GM19025 (cell line): ENCODE data around the gene RCSD1.

Experiments
- ATAC-seq: cut with Tn5 transposase; IDR thresholded peaks from one replicate; pipeline ENCODE4 v1.9.1; 2021; ENCODE audit warnings: mild to moderate bottlenecking, low read depth, moderate library complexity; ENCODE audit not compliant: unreplicated experiment

RCSD1 gene

GRCh38 chr1:167663002-167663772 is 33.2 kb downstream of the RCSD1 start:
- ATAC-seq = peak; percentile 69

GRCh38 chr1:167665469-167665868 is 35.4 kb downstream of the RCSD1 start:
- no peak for ATAC-seq

- ATAC-seq = no peak
These were observed 36.4 kb downstream of the RCSD1 start for GRCh38 chr1:167666416-167666815.

- no peak for ATAC-seq
These were observed 37.5 kb downstream of the RCSD1 start for GRCh38 chr1:167667536-167667935.

- peak; percentile 56 for ATAC-seq
These were observed 38.1 kb downstream of the RCSD1 start for GRCh38 chr1:167668108-167668507.

GRCh38 chr1:167669209-167670124 is 39.4 kb downstream of the RCSD1 start:
- ATAC-seq = peak; percentile 59

GRCh38 chr1:167670563-167670962 is 40.5 kb downstream of the RCSD1 start:
- no peak for ATAC-seq

- ATAC-seq = no peak
These were observed 41.9 kb downstream of the RCSD1 start for GRCh38 chr1:167671727-167672511.

GRCh38 chr1:167672831-167673230 is 42.8 kb downstream of the RCSD1 start:
- no peak for ATAC-seq

- no peak for ATAC-seq
These were observed 43.2 kb downstream of the RCSD1 start for GRCh38 chr1:167673265-167673664.

GRCh38 chr1:167674156-167674555 is 44.1 kb downstream of the RCSD1 start:
- ATAC-seq = no peak

- no peak for ATAC-seq
These were observed 45.4 kb downstream of the RCSD1 start for GRCh38 chr1:167675440-167675839.

GRCh38 chr1:167676205-167676915 is 46.3 kb downstream of the RCSD1 start:
- ATAC-seq = peak; percentile 53

- ATAC-seq = no peak
These were observed 47.1 kb downstream of the RCSD1 start for GRCh38 chr1:167676916-167677848.

GRCh38 chr1:167678422-167678821 is 48.4 kb downstream of the RCSD1 start:
- ATAC-seq = no peak

GRCh38 chr1:167678838-167679237 is 48.8 kb downstream of the RCSD1 start:
- no peak for ATAC-seq

- no peak for ATAC-seq
These were observed 49.7 kb downstream of the RCSD1 start for GRCh38 chr1:167679714-167680113.

- ATAC-seq = no peak
These were observed 51.0 kb downstream of the RCSD1 start for GRCh38 chr1:167681024-167681423.

- ATAC-seq = no peak
These were observed 51.5 kb downstream of the RCSD1 start for GRCh38 chr1:167681451-167682098.
